ENCODE data around the gene SORL1. TPM values are rescaled to one million over a fixed set of nuclear protein-coding genes. Genes with fewer than 3 reads are reported as not detected.

Gene SORL1
- total RNA-seq, 1 donor from 2014 or later, result 11.3 TPM

GRCh38 chr11:121488170-121488569 lies 36.1 kb downstream of the SORL1 start:
- FAIRE-seq (no peak), DNase-seq (ENCODE audit: low read depth) (no peak)
- Histone ChIP-seq H3K27me3 (ENCODE audit: control insufficient read depth, insufficient read depth, low read length) (no peaks in the 10 kb centered on the region), H3K4me3 (ENCODE audit: low read depth, low read length) (no peak overlapping the region), H3K36me3 (ENCODE audit: control insufficient read depth, insufficient read depth, low read length) (no peaks in the 10 kb centered on the region)
- TF ChIP-seq CTCF (IDR thresholded peaks at IDR 0.05; ENCODE audit: insufficient read depth, low read length, severe bottlenecking), result no peak

- no peaks in the 10 kb centered on the region for H3K36me3 ChIP-seq (ENCODE audit: control insufficient read depth, insufficient read depth, low read length)
- TF ChIP-seq CTCF (IDR thresholded peaks at IDR 0.05; ENCODE audit: insufficient read depth, low read length, severe bottlenecking), result no peak
- FAIRE-seq, result no peak
- H3K4me3 ChIP-seq (ENCODE audit: low read depth, low read length), result no peak overlapping the region
- H3K27me3 ChIP-seq (ENCODE audit: control insufficient read depth, insufficient read depth, low read length), result no peaks in the 10 kb centered on the region
- peak; percentile 21 for DNase-seq (ENCODE audit: low read depth)
Observed at GRCh38 chr11:121488641-121489040, 36.5 kb downstream of the SORL1 start.

DNA sequence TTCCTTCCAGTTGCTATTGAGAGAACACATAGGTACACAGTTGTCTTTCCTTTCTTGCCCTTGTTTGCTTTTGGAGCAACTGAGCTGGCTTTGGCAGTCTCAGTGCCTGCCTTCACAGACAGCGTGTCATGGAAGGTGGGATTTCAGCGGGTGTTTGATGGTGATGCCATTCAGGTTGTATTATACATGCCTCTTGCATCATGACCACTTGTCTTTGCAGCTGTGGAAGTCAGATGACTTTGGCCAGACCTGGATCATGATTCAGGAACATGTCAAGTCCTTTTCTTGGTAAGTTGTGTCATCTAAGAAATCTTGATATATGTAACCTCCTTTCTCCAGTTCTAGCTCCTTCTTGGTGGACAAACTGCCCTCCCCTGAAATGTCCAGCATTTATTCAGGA lies 37.7 kb downstream of the SORL1 start:
- TF ChIP-seq CTCF (IDR thresholded peaks at IDR 0.05; ENCODE audit: insufficient read depth, low read length, severe bottlenecking), result no peak
- Histone ChIP-seq H3K27me3 (ENCODE audit: control insufficient read depth, insufficient read depth, low read length) (no peaks in the 10 kb centered on the region), H3K4me3 (ENCODE audit: low read depth, low read length) (no peak overlapping the region), H3K36me3 (ENCODE audit: control insufficient read depth, insufficient read depth, low read length) (no peaks in the 10 kb centered on the region)
- DNase-seq (ENCODE audit: low read depth), result peak; percentile 85
- no peak for FAIRE-seq

- H3K36me3 ChIP-seq (ENCODE audit: control insufficient read depth, insufficient read depth, low read length), result no peaks in the 10 kb centered on the region
- FAIRE-seq (no peak), DNase-seq (ENCODE audit: low read depth) (peak; percentile 34)
- no peaks in the 10 kb centered on the region for H3K27me3 ChIP-seq (ENCODE audit: control insufficient read depth, insufficient read depth, low read length)
- TF ChIP-seq CTCF (IDR thresholded peaks at IDR 0.05; ENCODE audit: insufficient read depth, low read length, severe bottlenecking), result no peak
- no peak overlapping the region for H3K4me3 ChIP-seq (ENCODE audit: low read depth, low read length)
Observed at GRCh38 chr11:121494355-121495099, 42.4 kb downstream of the SORL1 start.

DNA sequence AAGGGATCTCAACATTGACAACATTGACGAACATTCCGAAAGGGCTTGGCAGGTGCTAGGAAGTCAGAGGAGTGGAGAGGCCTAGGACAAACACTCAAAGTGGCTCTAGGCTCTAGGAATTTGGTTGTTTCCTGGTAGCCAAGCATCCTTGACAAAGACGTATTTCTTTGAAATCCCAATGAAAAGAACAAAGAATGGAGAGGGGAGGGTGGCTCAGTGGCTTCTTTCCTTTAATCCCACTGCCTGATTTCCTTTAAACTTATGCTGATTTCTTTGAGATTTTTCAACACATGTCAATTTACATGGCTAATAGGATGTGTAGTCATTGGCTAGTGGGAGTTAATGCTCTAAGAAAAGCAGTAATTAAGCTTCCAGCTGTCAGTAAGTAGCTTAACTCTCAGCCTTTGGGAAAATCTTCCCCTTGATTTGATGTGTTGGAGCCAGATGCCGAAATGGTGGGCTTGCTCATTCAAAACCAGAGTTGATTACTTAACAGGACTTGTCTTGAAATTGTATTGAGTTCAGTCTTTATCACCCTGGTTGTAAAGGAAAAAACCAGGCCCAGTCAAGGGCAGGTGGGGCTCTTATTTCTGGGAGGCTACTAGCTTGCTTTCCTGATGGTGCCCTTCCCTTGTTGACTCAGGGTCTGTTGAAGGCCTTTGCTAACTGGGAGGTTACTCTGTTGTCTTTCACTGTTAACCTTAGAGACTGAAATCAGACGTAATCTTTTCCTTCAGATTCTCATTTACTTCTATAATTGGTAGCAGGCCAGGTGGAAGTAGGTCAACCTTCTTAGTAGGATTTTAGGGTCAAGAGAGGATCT lies 45.3 kb downstream of the SORL1 start:
- Histone ChIP-seq H3K4me3 (ENCODE audit: low read depth, low read length) (no peak overlapping the region), H3K36me3 (ENCODE audit: control insufficient read depth, insufficient read depth, low read length) (no peaks in the 10 kb centered on the region), H3K27me3 (ENCODE audit: control insufficient read depth, insufficient read depth, low read length) (no peaks in the 10 kb centered on the region)
- no peak for TF ChIP-seq CTCF (IDR thresholded peaks at IDR 0.05; ENCODE audit: insufficient read depth, low read length, severe bottlenecking)
- no peak for DNase-seq (ENCODE audit: low read depth)
- FAIRE-seq, result no peak
